ENCODE measurements around the gene RPS6KA5.

Gene RPS6KA5

GRCh38 chr14:90924621-90925340 lies 135.7 kb downstream of the RPS6KA5 start:
- DNase-seq (ENCODE audit: low read depth in 1 of 2, low spot score in 1 of 2): no peak
- no peak overlapping the region for H3K27ac ChIP-seq (replicated peaks)
- H3K4me3 ChIP-seq (replicated peaks; ENCODE audit: insufficient read depth, low read length): no peak overlapping the region
- H3K27me3 ChIP-seq (ENCODE audit: insufficient read depth, poor library complexity, severe bottlenecking): no peaks in the 10 kb centered on the region
- TF ChIP-seq SPI1 (IDR thresholded peaks at IDR 0.05; ENCODE audit: borderline replicate concordance, low read depth) (no peak), POLR2AphosphoS5 (IDR thresholded peaks at IDR 0.05; ENCODE audit: low read depth) (no peak), GABPA (IDR thresholded peaks at IDR 0.05; ENCODE audit: low read depth) (no peak), CTCF (IDR thresholded peaks at IDR 0.05; ENCODE audit: insufficient read depth, low read length) (no peak)
- TF ChIP-seq, protein P1, sequence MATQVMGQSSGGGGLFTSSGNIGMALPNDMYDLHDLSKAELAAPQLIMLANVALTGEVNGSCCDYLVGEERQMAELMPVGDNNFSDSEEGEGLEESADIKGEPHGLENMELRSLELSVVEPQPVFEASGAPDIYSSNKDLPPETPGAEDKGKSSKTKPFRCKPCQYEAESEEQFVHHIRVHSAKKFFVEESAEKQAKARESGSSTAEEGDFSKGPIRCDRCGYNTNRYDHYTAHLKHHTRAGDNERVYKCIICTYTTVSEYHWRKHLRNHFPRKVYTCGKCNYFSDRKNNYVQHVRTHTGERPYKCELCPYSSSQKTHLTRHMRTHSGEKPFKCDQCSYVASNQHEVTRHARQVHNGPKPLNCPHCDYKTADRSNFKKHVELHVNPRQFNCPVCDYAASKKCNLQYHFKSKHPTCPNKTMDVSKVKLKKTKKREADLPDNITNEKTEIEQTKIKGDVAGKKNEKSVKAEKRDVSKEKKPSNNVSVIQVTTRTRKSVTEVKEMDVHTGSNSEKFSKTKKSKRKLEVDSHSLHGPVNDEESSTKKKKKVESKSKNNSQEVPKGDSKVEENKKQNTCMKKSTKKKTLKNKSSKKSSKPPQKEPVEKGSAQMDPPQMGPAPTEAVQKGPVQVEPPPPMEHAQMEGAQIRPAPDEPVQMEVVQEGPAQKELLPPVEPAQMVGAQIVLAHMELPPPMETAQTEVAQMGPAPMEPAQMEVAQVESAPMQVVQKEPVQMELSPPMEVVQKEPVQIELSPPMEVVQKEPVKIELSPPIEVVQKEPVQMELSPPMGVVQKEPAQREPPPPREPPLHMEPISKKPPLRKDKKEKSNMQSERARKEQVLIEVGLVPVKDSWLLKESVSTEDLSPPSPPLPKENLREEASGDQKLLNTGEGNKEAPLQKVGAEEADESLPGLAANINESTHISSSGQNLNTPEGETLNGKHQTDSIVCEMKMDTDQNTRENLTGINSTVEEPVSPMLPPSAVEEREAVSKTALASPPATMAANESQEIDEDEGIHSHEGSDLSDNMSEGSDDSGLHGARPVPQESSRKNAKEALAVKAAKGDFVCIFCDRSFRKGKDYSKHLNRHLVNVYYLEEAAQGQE (IDR thresholded peaks at IDR 0.05; ENCODE audit: insufficient replicate concordance, low read depth): no peak

DNA sequence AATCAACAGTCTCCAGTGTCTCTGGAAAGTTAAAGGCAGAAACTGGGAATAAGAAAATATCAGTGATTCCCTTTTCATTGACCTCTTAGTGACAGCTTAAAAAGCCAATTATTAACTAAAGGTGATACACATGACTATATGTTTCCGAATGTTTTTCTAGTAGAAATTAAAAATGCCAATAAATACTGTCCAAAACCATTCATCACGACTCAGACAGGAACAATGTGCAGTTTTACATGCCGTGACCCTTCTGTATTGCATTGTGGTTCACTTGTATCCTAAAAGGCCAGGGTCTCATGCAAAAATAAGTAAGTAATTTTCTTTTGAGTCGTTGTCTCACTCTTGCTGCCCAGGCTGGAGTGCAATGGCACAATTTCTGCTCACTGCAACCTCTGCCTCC lies 138.3 kb downstream of the RPS6KA5 start:
- Histone ChIP-seq H3K4me3 (replicated peaks; ENCODE audit: insufficient read depth, low read length) (no peak overlapping the region), H3K27me3 (ENCODE audit: insufficient read depth, poor library complexity, severe bottlenecking) (no peaks in the 10 kb centered on the region), H3K27ac (replicated peaks) (no peak overlapping the region)
- no peak for DNase-seq (ENCODE audit: low read depth in 1 of 2, low spot score in 1 of 2)
- TF ChIP-seq GABPA (IDR thresholded peaks at IDR 0.05; ENCODE audit: low read depth) (no peak), POLR2AphosphoS5 (IDR thresholded peaks at IDR 0.05; ENCODE audit: low read depth) (no peak), SPI1 (IDR thresholded peaks at IDR 0.05; ENCODE audit: borderline replicate concordance, low read depth) (no peak), CTCF (IDR thresholded peaks at IDR 0.05; ENCODE audit: insufficient read depth, low read length) (no peak)
- TF ChIP-seq, protein P1 (IDR thresholded peaks at IDR 0.05; ENCODE audit: insufficient replicate concordance, low read depth): no peak

DNA sequence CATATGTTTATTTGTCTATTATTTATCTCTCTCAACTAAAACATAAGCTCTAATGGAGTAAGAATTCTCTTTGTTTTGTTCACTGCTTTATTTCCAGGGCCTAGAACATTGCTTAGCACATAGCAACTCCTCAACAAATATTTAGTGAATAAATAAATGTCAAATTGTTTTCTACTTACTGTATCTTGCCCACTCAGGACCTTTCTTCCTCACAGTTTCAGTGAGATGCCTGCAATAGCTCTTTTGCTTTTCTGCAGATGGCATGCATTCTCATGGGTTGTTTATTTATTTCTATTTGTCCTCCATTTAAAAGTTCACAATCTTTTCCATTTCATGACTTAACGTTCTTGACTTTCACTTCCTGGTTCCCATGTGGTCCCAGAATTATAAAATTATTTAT lies 149.3 kb downstream of the RPS6KA5 start:
- DNase-seq (ENCODE audit: low read depth in 1 of 2, low spot score in 1 of 2): no peak
- no peaks in the 10 kb centered on the region for H3K27me3 ChIP-seq (ENCODE audit: insufficient read depth, poor library complexity, severe bottlenecking)
- H3K4me3 ChIP-seq (replicated peaks; ENCODE audit: insufficient read depth, low read length): no peak overlapping the region
- no peak for TF ChIP-seq CTCF (IDR thresholded peaks at IDR 0.05; ENCODE audit: insufficient read depth, low read length)
- TF ChIP-seq, protein P1 (IDR thresholded peaks at IDR 0.05; ENCODE audit: insufficient replicate concordance, low read depth): no peak
- TF ChIP-seq SPI1 (IDR thresholded peaks at IDR 0.05; ENCODE audit: borderline replicate concordance, low read depth): no peak
- H3K27ac ChIP-seq (replicated peaks): no peak overlapping the region

All from HL-60 (cell line).